ENCODE results near the gene NUF2.

- TF ChIP-seq CTCF (IDR thresholded peaks at IDR 0.05; ENCODE audit: low read depth, low read length, missing input control) (no peak), RAD21 (IDR thresholded peaks at IDR 0.05) (no peak), ATF3 (IDR thresholded peaks at IDR 0.05) (no peak), FOXA1 (IDR thresholded peaks at IDR 0.05) (no peak), SP1 (IDR thresholded peaks at IDR 0.05) (no peak), EGR1 (IDR thresholded peaks at IDR 0.05; ENCODE audit: low read depth in 2 of 2) (no peak), YY1 (IDR thresholded peaks at IDR 0.05) (no peak), GABPA (IDR thresholded peaks at IDR 0.05 in 1 of 2, conservative IDR thresholded peaks at IDR 0.05 in 1 of 2) (no peak), JUND (IDR thresholded peaks at IDR 0.05) (no peak)
These were observed 21.2 kb upstream of the NUF2 start for GRCh38 chr1:163300568-163300967.
